Globus pallidus (tissue), 1 donor: ENCODE data around the gene NRP1.

ENCODE experiments used
- DNase-seq: peaks from one replicate; pipeline ENCODE4 v3.0.0-alpha.2; 2015; ENCODE audit warnings: low spot score

The NRP1 gene

DNA sequence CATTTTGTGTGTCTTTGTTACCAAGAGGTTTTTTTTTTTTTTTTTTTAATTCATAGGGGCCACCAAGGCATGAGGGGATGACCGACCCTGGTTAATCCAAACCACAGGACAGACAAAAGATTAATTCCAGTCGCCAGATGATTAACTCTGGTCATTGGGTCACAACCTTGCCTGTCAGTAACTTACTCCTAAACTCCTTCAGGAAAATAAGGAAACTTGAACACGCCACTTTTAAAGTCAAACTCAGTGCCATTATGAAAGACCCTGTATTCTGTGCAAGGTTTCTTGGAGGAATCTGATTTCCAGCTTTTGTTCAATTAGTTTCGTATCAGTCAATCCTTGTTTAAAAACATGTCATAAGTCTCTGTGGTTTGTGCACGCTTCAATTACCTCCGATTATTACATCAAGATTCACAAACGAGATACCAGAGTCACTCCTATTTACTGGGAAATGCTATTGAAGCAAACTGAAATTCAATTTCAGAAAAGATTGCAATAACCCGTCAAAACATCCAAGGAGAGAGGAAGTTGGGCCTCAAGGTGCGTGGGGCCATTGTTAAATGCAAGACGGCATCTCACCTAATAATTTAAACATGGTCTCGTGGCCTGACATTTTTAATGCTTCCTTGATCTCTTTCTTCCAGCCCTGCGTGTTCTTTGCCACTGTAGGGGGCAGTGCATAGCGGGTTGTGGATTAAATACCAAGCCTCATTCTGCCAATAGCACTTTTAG is 44.0 kb downstream of the NRP1 start:
- DNase-seq: no peak

DNA sequence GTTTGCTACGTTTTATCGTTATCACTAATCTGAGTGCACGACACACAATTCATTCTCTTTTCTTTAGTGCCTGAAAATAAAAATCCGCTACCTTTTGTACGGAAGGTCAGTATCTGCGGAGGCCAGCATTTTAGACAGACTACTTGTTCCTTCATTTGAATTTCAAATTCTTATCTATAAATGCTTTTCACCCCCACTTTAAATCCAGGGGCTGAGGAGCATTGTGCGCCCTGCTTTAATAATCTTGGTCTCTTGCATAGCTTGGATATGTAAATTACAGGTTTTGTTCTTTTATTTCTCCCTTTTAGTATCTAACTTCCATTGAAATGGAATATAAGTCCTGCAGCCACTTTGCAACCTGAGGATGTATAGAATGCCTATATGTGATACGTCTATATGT is 44.7 kb downstream of the NRP1 start:
- DNase-seq: no peak

- no peak for DNase-seq
Measured at GRCh38 chr10:33288127-33288526, 46.3 kb downstream of the NRP1 start.

DNA sequence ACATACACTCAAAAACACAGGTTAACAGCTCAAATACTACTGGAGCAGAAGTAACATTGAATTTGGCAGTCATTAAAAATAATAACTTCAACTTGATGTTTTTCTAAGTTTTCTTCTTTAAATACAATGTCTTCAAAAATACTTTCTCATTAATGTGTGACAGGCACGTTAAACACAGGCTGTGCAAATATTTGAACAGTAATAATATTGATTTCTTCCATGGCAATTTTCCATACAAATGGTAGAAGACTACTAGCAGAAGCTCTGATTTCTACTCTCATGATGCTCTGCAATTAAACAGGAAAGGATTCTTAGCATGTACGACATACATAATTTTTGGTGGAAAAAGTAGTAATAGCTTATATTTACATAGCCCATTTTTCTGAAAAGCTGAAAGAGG is 47.4 kb downstream of the NRP1 start:
- no peak for DNase-seq

- no peak for DNase-seq
Measured at GRCh38 chr10:33286157-33286934, 48.1 kb downstream of the NRP1 start.

GRCh38 chr10:33284945-33285344 is 49.5 kb downstream of the NRP1 start:
- no peak for DNase-seq

GRCh38 chr10:33279811-33280602 is 54.5 kb downstream of the NRP1 start:
- no peak for DNase-seq

GRCh38 chr10:33279276-33279675 is 55.2 kb downstream of the NRP1 start:
- no peak for DNase-seq

DNA sequence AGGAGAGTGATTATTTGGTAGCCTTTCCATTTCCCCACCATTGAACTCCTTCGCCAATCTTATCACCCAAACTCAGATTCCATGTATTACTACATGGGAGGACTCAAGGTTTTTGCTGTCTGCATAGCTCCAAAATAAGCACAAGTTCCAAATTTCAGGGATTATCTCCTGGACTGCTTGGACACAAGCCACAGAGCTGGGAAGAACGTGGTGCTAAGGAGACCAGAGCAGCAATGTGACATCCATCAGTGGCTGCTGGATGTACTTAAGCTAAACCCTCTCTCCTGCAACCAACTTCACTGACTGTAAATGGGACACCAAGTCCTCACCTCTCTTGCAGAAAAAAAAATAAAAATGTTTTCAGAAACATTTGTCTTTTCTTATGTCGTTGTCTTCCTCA is 56.3 kb downstream of the NRP1 start:
- no peak for DNase-seq

DNA sequence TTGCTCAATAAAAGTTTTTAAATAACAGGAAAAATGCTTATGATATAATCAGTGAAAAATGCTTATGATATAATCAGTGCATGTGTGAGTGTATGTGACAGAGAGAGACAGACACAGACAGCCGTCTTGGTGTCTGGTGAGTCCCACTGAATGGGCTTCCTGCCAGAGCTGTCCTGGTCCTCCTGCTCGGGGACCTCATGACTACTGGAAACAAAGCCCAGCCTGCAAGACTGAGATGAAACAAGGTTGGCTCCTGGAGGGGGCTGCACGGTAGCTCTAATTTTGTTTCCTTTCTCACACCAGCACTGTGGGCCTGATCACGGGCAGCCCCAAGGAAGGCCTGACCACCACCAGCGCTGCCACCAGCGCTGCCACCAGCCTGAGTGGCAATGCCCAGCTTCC is 57.3 kb downstream of the NRP1 start:
- DNase-seq: no peak

GRCh38 chr10:33276282-33276923 is 58.1 kb downstream of the NRP1 start:
- no peak for DNase-seq

DNA sequence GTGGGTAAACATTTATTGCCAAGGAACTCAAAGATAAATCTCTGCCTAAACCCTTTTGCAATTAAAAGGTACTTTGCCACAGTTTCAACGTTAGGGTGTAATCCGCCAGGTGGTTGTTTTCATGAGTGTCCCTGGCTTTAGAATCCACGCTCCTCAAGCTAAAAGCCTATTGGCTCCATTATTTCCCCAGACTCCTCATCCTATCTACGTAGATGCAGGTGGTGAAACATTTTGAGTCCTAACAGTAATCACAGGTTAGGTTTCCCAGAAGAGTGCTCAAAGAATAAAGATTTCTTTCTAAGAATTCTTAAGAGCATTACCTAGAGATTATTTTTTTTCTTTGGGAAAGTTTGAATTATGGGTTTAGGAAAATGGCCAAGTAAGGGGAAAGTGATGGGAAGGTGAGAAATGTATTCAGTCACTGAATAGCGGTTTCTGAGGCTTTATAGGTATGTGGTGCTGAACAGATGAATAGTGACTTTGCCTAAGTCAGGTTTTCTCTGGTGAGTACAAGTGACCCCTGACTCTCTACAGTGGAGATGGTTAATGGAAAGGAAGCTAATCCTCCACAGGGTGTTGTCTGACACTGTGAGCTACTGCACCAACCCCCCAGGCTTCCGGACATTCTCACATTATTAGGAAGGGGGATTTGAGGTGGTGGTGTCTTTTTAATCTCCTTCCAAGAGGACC is 60.2 kb downstream of the NRP1 start:
- DNase-seq: no peak

DNA sequence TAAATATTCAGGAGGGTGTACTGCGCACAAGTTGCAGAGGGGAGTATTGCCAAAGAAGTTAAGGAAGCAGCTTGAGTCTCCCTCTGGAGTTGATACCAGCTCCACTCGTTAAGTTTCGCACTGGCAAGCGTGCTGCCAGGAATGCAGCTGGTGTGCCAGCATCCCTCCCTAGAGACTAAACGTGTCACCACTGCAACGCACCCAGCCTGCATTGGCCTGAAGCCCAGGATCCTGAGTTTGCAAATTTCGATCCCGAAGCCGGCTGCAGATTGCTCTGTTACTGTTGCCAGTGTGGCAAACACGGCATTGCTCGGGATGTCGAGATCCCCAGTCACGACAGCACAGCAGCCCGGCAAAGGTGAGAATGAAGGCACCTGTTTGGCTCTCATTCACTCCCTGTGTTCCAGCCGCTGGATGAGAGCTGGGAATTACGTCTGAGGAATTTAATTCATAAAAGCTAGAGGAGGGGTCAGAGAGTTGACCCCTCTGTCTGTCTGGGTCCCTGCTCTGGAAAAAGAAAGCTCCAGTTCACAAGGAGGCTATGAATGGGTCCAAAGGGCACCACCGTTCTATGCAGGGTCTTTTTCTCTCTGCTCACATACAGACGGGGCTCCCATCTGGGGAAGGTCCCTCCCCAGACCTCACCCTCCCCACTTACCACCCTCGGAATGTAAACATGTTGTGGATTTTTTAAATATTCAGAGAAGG is 61.0 kb downstream of the NRP1 start:
- DNase-seq: peak; percentile 34

GRCh38 chr10:33272635-33273034 is 61.8 kb downstream of the NRP1 start:
- no peak for DNase-seq

DNA sequence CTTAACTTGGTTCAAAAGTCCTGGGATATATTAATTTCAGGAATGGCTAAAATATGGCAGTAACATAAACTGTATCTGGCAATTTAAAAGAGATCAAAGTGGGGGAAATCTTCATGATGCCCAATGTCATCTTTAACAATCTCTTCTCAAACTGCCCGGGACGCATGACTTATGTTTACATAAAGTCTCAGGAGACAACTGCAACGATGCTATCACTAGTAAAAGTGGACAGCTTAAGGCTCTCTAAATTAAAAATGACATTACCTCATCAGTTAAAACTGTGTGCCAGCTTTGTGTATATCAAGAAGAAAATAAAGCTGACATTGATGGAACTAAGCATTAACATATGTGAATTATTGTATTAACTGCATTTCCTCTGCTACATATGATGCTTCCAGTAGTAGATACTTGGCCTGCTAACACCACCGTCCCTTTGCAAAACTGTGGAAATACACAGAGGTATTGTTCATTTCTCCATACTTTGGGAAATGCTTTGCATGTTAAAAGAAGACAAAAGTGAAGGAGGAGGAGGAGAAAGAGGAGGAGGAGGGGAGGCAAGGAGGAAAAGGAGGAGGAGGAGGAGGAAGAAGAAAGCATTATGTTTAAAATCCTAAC is 62.4 kb downstream of the NRP1 start:
- DNase-seq: no peak

GRCh38 chr10:33270971-33271370 is 63.5 kb downstream of the NRP1 start:
- peak; percentile 45 for DNase-seq

GRCh38 chr10:33267708-33268107 is 66.8 kb downstream of the NRP1 start:
- DNase-seq: no peak

- no peak for DNase-seq
Measured at GRCh38 chr10:33265621-33266020, 68.8 kb downstream of the NRP1 start.

- no peak for DNase-seq
Measured at GRCh38 chr10:33263453-33263852, 71.0 kb downstream of the NRP1 start.

DNA sequence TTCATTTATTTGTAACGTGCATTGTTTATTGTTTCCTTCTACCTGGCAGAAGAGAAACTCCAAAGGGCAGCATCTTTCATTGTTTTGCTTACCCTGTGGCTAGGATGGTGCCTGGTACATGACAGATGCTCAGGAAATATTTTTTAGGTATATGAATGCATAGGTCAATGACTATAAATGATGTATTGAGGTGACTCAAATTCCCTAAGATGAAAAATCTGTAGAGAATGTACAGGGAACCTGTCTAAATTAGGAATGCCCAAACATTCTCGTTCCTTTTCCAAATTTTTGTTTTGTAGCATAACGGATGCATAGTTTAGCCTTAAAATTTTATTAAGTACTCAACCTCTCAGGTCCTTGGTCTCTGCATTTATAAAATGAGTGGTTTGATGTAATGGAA is 71.6 kb downstream of the NRP1 start:
- no peak for DNase-seq
